HG03064 (cell line): ENCODE data around the gene TGM2.
"Not testable (repeated sequence)": the region's sequence is repeated elsewhere in the genome, so short reads cannot be mapped to it uniquely, and the experiment has no call there.

Experiments used
- ATAC-seq: cut with Tn5 transposase; IDR thresholded peaks from one replicate; pipeline ENCODE4 v1.9.1; 2021; ENCODE audit warnings: low read depth; ENCODE audit not compliant: unreplicated experiment

The TGM2 gene

GRCh38 chr20:38104285-38104684 is 60.8 kb downstream of the TGM2 start:
- no peak for ATAC-seq

- ATAC-seq, result not testable (repeated sequence)
Observed at GRCh38 chr20:38102206-38102605, 62.9 kb downstream of the TGM2 start.

DNA sequence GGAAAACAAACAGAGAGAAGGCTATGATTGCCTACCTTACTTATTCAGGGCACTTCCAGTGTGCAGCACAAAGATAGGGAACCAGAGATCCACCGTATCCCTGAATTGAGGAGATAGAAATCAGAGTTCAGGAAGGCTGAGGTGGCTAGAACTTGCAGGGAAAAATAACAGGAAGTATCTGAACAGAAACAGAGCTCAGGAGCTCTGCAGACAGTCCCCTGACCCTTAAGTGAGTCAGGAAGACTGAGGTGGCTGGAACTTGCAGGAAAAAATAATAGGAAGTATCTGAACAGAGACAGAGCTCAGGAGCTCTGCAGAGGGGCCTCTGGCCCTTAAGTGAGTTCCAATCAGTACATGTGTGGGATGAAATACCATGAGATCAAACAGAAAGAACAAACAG is 66.1 kb downstream of the TGM2 start:
- ATAC-seq, result no peak

- ATAC-seq, result no peak
Observed at GRCh38 chr20:38095017-38095686, 69.9 kb downstream of the TGM2 start.

GRCh38 chr20:38094373-38094891 is 70.6 kb downstream of the TGM2 start:
- ATAC-seq, result peak; percentile 44

DNA sequence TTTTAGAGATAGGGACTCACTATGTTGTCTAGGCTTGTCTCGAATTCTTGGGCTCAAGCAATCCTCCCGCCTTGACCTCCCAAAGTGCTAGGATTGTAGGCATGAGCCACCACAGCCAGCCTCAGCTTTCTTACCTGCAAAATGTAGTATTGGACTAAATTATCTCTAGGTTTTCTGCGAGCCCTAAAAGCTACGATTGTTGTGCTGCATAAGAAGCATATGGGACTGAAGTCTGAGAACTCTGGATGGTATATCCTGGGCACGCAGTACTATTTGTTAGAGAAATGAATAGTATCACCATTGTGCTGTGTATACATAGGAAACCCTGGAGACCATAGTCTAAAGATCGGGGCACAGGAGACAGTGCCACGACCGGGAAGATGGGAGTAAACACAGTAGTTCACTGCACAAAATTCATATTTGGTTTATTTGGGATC is 71.4 kb downstream of the TGM2 start:
- no peak for ATAC-seq

DNA sequence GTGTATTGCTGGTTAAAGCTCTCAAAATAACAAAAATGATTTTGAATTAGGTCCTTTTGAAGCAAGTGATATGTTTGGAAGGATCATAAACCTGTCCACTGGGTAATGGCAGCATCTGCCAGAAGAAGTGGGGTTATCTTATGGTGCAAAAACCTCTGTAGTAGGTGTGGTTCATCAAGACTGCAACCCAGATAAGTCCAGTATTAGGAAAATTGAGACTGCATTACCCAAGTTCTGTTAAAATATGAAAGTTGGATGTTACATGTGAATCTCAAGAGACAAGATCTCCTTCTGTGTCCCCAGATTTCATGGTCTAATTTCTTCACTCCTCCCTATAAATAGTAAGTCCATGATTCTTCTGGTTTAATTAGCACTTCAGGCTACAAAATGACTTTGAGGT is 72.2 kb downstream of the TGM2 start:
- ATAC-seq, result no peak

DNA sequence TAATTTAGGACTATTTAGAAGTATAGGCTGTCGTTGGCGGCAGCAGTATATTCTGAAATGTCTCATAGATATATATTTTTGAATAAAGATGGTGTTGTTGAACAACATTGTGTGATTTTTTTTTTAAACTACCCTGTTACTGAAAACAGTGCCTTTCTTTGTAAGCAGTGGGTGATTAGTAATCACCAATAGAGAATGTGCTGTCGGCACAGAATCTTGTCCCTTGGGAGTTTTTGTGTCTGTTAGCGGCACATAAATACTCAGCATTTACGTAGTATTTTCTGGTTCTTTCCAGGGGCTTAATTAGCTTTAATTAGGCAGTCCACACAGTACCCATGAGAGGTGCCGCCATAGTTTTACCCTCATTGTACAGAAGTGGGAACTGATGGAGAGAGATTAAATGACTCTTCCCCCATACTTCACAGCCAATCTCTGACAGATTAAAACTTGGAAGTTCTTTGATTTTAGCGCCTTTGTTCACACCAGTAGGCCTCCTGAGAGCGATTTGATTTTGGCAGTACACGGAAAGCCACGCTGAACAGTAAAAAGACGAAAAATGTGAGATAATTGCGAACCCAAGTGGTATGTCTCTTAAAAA is 72.7 kb downstream of the TGM2 start:
- ATAC-seq, result no peak

- ATAC-seq, result no peak
Observed at GRCh38 chr20:38091441-38092216, 73.4 kb downstream of the TGM2 start.

DNA sequence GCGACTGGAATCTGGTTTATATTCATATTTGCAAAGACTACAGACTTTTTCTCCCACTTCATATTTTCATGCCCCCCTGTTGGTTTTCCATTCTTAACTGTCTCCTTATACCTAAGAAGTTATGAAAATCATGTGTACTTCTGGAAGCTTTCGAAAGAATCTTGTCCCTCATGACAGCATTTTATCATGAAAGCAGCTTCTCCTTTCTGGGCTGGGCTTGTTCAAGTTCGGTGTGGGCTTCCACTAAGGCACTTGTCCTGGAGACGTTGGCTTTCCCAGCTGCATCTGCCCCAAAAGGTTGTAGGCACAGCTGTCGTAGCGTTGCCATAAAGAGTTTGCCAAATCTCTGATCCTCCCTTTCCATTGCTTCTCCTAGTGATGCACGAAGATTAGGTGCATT is 75.0 kb downstream of the TGM2 start:
- ATAC-seq, result no peak

DNA sequence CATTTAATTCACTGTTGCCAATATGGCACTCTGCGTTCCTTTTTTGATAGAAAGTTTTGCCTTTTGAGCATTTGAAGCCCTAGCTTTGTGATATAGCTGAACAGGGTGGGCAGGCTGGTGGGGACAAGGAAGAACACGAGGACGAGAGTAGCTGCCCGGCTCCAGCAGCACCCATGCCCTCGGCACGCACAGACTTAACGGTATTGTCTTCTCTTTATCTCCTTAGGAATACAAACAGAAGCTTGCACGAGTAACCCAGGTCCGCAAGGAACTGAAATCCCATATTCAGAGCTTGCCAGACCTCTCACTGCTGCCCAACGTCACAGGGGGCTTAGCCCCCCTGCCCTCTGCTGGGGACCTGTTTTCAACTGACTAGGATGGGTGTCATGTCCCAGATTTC is 75.6 kb downstream of the TGM2 start:
- ATAC-seq, result no peak

DNA sequence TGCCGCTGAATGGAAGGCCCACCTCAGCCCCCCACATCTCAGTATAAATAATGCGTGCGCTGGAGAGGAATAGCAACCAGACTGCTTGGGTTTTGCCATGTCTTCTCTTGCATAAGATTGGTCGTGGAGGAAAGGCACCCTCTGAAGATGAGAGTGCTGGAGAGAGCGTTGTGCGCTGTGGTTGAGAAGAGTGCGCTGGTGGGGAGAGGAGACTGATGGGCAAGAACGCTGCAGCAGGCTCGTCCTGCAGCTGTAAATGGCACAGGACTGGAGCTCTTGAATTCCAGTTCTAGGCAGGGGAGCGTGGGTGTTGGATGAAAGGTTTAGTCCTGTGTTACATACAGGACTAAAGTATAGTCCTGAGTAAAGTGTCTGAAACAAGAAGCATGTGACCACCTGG is 80.0 kb downstream of the TGM2 start:
- ATAC-seq, result no peak

- ATAC-seq, result no peak
Observed at GRCh38 chr20:38084425-38084951, 80.6 kb downstream of the TGM2 start.

DNA sequence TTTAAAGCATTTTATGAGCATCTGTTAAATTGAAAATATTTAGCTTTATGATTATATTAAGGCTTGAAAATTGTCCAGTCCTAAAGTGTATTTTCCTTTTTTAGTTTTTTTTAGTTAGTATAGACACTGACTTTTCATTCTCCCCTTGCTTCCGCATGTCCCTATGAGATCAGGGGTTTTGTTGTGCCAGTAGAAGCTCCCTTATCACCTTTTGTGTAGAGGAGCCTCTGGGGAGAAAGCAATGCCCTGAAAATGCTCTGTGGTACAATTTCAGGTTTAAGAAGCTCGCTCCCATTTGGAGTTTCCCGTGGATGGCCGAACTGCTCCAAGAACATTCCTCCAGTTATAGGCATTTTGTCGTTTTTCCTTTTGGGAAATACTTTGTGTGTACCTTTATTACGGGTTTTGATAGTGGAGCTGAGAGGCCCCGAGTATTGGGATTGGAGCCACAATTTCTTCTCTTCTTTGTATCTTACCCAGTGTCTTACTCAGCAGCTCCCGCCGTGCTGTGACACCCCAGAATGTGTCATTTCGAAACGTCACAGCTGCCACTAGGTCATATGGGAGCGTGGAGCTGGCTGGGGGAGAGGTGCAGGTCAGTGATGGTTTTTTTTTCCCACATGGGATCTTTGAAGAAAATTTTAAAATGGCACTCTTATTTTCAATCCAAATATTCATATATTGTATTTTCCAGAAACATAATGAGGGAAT is 81.6 kb downstream of the TGM2 start:
- ATAC-seq, result no peak

- no peak for ATAC-seq
Observed at GRCh38 chr20:38082894-38083293, 82.2 kb downstream of the TGM2 start.

DNA sequence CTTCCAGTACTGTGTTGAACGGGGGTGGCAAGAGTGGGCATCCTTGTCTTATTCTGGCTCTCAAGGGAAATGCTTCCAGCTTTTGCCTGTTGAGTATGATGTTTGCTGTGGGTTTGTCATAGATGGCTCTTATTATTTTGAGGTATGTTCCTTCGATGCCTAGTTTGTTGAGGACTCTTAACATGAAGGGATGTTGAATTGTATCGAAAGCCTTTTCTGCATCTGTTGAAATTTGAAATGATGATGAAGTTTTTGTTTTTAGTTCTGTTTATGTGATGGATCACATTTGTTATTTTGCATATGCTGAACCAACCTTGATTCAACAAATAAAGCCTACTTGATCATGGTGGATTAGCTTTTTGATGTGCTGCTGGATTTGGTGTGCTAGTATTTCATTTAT is 83.5 kb downstream of the TGM2 start:
- ATAC-seq, result no peak

- no peak for ATAC-seq
Observed at GRCh38 chr20:38079353-38079752, 85.7 kb downstream of the TGM2 start.

- ATAC-seq, result no peak
Observed at GRCh38 chr20:38078084-38078483, 87.0 kb downstream of the TGM2 start.
